ENCODE results near the gene KIF5A.

The KIF5A gene

DNA sequence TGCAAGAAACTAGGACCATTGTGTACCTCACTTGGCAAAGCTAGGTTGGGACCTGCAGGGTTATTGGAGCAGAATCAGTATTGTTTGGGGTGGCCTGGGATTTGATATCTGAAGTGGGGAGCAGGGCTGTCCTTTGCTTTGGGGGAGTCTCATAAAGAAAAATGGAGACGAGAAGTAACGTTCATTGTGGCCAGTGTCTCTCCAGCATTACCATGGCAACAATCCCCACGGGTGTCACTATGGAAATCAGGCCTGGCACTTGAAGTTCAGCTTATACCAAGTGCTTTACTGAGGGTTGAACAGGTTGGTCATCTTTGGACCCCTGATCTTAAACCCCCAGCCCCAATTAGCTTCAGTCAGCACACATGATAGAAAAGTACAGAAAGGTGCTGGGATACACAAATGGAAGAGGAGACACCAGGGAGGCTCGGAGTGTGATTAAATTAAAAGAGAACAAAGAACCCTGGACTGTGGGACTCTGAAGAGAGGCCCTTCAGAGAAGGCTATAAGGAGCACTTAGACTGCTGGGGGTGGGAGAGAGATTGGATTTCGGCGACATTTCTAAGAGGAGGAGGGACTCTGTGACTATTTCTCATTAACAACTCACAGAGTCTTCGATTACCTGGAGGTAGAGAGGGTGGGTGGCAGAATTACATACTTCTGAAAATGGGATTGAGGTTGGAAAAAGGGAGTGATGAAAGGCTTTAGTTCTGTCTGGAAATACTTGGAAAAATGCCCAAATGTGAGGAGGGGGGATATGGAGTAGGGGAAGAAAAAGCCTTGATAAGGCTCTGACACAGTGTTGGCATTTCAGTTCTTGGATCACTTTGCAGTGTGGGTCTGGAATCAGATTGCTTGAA lies 3.7 kb downstream of the KIF5A start:
- no peaks in the 10 kb centered on the region for H4K20me1 ChIP-seq (ENCODE audit: insufficient read depth)
- TF ChIP-seq, protein P1, sequence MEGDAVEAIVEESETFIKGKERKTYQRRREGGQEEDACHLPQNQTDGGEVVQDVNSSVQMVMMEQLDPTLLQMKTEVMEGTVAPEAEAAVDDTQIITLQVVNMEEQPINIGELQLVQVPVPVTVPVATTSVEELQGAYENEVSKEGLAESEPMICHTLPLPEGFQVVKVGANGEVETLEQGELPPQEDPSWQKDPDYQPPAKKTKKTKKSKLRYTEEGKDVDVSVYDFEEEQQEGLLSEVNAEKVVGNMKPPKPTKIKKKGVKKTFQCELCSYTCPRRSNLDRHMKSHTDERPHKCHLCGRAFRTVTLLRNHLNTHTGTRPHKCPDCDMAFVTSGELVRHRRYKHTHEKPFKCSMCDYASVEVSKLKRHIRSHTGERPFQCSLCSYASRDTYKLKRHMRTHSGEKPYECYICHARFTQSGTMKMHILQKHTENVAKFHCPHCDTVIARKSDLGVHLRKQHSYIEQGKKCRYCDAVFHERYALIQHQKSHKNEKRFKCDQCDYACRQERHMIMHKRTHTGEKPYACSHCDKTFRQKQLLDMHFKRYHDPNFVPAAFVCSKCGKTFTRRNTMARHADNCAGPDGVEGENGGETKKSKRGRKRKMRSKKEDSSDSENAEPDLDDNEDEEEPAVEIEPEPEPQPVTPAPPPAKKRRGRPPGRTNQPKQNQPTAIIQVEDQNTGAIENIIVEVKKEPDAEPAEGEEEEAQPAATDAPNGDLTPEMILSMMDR (conservative IDR thresholded peaks at IDR 0.05; ENCODE audit: low read depth, low read length): no peak
- H2AFZ ChIP-seq (ENCODE audit: low read depth): no peak overlapping the region
- no peaks in the 10 kb centered on the region for H3K79me2 ChIP-seq (ENCODE audit: insufficient read depth, low read depth)
- no peak overlapping the region for H3K9ac ChIP-seq
- H3K36me3 ChIP-seq (ENCODE audit: insufficient read depth): no peaks in the 10 kb centered on the region
- H3K4me1 ChIP-seq (ENCODE audit: low read depth, poor library complexity, severe bottlenecking): peaks cover 16% of the 10 kb centered on the region
- H3K27me3 ChIP-seq (ENCODE audit: insufficient read depth, low read depth): peaks cover 16% of the 10 kb centered on the region
- H3K4me3 ChIP-seq (IDR thresholded peaks at IDR 0.05; ENCODE audit: insufficient read depth, low read depth, low read length): no peak overlapping the region
- H3K4me2 ChIP-seq: no peak overlapping the region
- H3K27ac ChIP-seq: no peak overlapping the region

DNA sequence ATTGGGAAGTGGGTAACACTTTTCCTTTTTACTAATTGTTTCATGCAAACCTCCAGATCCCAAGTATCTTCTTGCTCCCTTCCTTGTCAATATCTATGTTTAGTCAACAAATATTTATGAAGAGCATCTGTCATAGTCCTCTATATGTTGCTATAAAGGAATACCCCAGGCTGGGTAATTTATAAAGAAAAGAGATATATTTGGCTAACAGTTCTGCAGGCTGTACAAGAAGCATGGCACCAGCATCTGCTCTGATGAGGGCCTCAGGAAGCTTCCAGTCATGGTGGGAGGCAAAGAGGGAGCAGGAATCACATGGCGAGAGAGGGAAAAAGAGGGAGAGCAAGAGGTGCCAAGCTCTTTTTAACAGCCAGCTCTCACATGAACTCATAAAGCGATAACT lies 4.6 kb downstream of the KIF5A start:
- Histone ChIP-seq H3K27me3 (ENCODE audit: insufficient read depth, low read depth) (peaks cover 7% of the 10 kb centered on the region), H3K36me3 (ENCODE audit: insufficient read depth) (no peaks in the 10 kb centered on the region), H3K79me2 (ENCODE audit: insufficient read depth, low read depth) (no peaks in the 10 kb centered on the region), H3K9ac (no peak overlapping the region), H3K4me3 (IDR thresholded peaks at IDR 0.05; ENCODE audit: insufficient read depth, low read depth, low read length) (no peak overlapping the region), H3K27ac (no peak overlapping the region), H2AFZ (ENCODE audit: low read depth) (no peak overlapping the region), H4K20me1 (ENCODE audit: insufficient read depth) (no peaks in the 10 kb centered on the region), H3K4me1 (ENCODE audit: low read depth, poor library complexity, severe bottlenecking) (peaks cover 7% of the 10 kb centered on the region), H3K4me2 (no peak overlapping the region)
- TF ChIP-seq, protein P1 (conservative IDR thresholded peaks at IDR 0.05; ENCODE audit: low read depth, low read length): no peak

DNA sequence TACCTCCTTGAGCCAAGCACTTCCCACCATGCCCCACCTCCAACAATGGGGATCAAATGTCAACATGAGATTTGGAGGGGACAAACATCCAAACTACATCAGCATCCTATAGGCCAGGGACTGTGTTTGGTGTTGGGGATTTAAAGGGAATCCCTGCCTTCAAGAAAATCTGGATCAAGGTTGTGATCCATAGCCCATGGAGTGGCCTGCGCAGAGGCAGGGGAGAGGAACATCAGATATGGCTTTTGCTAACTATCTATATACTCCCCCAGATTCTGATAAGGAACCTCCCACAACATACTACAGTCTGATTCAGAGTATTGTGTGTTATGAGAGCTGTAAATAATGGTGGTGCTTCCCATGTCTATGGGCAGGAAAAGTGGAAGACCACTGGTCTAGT lies 5.1 kb downstream of the KIF5A start:
- Histone ChIP-seq H3K4me1 (ENCODE audit: low read depth, poor library complexity, severe bottlenecking) (peaks cover 5% of the 10 kb centered on the region), H2AFZ (ENCODE audit: low read depth) (no peak overlapping the region), H3K27me3 (ENCODE audit: insufficient read depth, low read depth) (peaks cover 5% of the 10 kb centered on the region; the same call in 1 of the 2 replicates), H3K4me2 (no peak overlapping the region), H3K4me3 (IDR thresholded peaks at IDR 0.05; ENCODE audit: insufficient read depth, low read depth, low read length) (no peak overlapping the region), H3K36me3 (ENCODE audit: insufficient read depth) (no peaks in the 10 kb centered on the region), H3K79me2 (ENCODE audit: insufficient read depth, low read depth) (no peaks in the 10 kb centered on the region), H4K20me1 (ENCODE audit: insufficient read depth) (no peaks in the 10 kb centered on the region), H3K27ac (no peak overlapping the region), H3K9ac (no peak overlapping the region)
- TF ChIP-seq, protein P1 (conservative IDR thresholded peaks at IDR 0.05; ENCODE audit: low read depth, low read length): no peak

DNA sequence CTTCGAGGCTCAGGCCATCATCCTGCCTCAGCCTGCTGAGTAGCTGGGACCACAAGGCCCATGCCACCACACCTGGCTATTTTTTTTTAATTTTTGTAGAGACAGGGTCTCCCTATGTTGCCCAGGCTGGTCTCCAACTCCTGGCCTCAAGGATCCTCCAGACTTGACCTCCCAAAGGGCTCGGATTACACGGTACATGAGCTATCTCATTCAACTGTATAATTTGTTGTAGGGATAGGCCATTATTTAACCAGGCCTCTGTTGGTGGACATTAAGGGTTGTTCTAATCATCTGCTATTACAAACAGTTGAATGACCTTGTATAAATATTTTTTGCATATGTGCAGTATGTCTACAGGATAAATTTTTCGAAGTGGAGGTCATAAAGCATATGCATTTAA lies 9.0 kb downstream of the KIF5A start:
- Histone ChIP-seq H3K27ac (no peak overlapping the region), H3K27me3 (ENCODE audit: insufficient read depth, low read depth) (no peaks in the 10 kb centered on the region; the same call in 1 of the 2 replicates), H3K36me3 (ENCODE audit: insufficient read depth) (no peaks in the 10 kb centered on the region), H3K79me2 (ENCODE audit: insufficient read depth, low read depth) (no peaks in the 10 kb centered on the region), H3K4me2 (no peak overlapping the region), H3K9ac (no peak overlapping the region), H3K4me3 (IDR thresholded peaks at IDR 0.05; ENCODE audit: insufficient read depth, low read depth, low read length) (no peak overlapping the region), H4K20me1 (ENCODE audit: insufficient read depth) (no peaks in the 10 kb centered on the region), H3K4me1 (ENCODE audit: low read depth, poor library complexity, severe bottlenecking) (no peaks in the 10 kb centered on the region), H2AFZ (ENCODE audit: low read depth) (no peak overlapping the region)
- TF ChIP-seq, protein P1 (conservative IDR thresholded peaks at IDR 0.05; ENCODE audit: low read depth, low read length): no peak
